ENCODE results near the gene SLC25A47.
"Not testable (repeated sequence)": the region's sequence is repeated elsewhere in the genome, so short reads cannot be mapped to it uniquely, and the experiment has no call there.

The SLC25A47 gene

DNA sequence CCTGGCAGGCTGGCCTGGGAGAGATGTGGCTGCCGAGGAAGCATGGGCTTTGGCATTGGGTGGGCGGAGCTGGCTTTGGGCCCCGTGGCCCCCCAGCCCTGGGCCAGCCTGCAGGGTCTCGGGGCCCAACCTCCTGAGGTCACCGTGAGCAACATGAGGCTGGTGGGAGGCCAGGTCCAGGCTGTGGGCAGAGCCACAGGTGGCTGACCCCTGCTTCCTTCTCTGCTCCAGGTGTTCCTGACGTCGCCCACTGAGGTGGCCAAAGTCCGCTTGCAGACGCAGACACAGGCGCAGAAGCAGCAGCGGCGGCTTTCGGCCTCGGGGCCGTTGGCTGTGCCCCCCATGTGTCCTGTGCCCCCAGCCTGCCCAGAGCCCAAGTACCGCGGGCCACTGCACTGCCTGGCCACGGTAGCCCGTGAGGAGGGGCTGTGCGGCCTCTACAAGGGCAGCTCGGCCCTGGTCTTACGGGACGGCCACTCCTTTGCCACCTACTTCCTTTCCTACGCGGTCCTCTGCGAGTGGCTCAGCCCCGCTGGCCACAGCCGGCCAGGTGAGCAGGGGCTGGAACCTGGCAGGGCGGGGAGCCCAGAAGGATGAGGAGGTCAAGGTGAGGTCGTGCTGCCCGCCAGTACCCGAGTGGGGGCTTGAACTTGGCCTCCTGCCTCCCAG lies 5.5 kb downstream of the SLC25A47 start:
- no peak for DNase-seq

DNA sequence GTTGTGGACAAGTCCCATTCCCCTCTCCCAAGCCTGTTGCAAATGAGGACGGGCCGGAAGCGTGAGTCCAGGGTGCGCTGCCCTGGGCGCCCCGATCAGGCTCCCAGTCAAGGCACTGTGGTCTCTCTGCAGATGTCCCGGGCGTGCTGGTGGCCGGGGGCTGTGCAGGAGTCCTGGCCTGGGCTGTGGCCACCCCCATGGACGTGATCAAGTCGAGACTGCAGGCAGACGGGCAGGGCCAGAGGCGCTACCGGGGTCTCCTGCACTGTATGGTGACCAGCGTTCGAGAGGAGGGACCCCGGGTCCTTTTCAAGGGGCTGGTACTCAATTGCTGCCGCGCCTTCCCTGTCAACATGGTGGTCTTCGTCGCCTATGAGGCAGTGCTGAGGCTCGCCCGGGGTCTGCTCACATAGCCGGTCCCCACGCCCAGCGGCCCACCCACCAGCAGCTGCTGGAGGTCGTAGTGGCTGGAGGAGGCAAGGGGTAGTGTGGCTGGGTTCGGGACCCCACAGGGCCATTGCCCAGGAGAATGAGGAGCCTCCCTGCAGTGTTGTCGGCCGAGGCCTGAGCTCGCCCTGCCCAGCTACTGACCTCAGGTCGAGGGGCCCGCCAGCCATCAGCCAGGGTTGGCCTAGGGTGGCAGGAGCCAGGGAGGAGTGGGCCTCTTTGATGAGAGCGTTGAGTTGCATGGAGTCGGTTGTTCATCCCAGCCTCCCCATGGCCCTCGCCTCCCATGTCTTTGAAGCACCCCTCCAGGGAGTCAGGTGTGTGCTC lies 6.3 kb downstream of the SLC25A47 start:
- DNase-seq: no peak

DNA sequence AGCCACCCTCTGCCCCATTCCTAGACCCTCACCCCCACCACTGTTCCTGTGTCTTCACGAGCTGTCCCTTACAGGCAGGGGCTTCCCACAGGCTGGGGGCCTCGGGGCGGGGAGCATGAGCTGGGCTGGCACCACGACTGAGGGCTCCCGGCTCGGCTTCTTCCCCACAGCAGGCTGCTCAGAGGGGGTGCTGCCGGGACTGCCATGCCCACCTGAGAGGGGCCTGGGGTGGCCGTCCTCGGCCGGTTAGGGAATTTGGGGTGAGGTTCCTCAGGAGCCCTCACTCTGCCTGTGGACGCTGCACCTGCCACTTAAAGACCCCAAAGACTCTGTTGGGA lies 6.8 kb downstream of the SLC25A47 start:
- DNase-seq: no peak

DNA sequence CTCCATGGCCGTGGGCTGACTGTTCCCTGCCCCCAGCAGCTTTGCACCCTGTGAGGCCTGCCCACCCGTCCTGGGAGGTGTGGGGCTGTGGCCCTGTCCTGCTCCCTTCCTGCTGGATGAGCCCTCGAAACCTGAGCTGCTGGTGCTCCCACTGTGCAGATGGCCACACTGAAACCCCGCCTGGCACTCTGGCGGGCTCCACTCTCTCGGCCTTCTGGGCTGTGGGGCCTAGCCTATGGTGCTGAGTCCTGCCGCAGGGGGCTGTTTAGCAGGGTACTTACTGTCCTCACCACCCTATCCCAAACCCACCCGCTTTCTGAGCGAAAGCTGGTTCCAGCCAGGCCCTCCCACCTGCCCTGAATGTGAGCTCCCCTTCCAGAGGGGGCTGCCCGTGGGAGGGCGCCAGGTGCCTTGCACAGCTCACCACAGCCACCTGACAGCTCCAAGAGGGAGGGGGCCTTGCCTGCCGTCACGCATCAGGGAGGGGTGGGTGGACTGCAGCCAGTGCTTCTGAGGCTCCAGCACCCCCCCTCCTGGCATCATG lies 7.3 kb downstream of the SLC25A47 start:
- no peak for DNase-seq

DNA sequence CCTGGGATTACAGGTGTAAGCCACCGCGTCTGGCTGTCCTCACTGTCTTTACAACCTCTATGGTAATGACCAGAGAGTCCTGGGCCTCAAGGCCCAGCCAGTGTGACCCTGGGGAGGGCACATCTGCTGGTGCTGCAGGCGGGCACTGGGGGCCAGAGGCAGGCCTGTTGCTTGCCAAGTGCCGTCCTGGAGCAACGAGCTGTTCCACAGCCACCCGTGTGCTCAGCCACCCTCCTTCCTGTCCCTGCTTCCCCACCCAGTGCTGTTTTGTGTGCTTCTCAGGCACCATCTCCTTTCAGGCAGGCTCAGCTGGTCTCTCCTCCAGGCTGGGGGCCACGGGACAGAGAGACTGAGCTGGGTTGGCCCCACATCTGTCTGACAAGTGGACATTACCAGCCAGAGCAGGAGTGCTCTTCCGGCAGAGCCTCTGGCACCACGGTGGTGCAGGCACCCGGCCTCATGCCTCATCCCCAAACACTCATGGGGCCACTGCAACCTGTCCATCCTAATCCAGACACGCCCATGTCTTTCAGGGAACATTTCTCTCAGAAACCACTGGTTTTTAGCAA lies 9.0 kb downstream of the SLC25A47 start:
- DNase-seq: no peak

DNA sequence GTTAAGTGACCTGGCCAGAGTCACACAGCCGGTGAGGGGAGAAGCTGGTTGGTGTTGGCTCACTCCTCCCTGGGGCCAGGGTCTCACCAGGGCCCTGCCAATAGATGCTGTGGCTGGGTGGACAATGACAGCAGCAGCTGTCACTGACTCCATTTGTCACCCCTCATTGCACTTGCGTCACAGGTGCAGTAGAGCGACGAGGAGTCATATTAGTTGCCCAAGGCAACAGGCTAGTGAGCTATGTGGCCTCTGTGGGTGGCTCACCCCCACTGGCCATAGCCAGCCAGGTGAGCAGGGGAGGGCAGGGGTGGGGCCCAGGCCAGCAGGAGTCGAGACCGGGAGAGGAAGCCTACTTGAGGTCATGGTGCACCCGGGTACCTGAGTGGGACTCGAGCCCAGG lies 9.7 kb downstream of the SLC25A47 start:
- no peak for DNase-seq

DNA sequence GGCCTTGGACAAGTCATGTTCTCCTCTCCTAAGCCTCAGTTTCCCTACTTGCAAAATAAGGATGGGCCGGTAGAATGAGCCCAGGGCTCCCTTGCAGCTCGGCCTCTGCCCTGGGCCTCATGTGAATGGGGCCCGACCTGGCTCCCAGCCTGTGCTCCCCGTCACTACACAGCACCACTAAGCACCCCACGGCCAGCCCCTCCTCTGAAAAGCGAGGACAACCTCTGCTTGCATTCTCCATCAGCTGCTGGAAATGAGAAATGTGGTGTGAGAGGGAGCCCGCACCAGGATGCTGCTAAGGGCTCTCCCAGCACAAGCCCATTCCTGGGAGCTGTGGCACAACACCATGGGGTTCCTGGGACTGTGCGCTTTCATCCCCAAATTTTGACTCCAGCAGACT lies 10.2 kb downstream of the SLC25A47 start:
- DNase-seq: no peak

DNA sequence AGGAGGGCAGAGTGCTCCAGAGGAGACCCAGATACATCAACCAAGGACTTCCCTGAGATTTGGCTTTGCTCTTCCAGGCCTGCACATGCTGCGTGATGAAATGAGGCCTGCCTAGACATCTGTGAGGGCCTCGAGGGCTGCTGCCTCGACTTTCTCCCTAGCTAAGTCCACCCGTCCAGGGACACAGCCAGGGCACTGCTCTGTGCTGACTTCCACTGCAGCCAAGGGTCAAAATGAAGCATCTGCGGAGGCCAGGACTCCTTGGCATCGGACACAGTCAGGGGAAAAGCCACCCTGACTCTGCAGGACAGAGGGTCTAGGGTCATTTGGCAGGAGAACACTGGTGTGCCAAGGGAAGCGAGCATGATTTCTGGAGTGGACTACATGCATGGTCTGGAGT lies 10.7 kb downstream of the SLC25A47 start:
- no peak for DNase-seq

DNA sequence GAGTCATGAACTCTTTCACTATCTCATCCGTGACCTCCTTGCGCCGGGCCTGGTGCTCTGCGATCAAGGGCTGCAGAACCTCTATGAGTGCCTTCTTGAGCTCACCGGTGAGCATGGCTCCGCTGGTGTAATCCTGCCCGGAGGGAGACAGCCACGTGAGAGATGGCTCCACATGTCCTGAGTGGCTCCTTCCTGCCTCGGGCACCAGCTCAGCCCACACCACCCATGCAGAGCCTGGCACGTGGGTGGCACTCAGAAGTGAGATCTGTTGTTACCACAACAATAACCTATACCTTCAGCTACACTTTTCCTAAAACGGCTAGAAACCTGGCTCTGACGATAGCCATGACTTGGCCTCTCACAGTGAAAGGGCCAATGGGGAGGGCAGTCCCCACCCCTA lies 11.8 kb downstream of the SLC25A47 start:
- DNase-seq: no peak

DNA sequence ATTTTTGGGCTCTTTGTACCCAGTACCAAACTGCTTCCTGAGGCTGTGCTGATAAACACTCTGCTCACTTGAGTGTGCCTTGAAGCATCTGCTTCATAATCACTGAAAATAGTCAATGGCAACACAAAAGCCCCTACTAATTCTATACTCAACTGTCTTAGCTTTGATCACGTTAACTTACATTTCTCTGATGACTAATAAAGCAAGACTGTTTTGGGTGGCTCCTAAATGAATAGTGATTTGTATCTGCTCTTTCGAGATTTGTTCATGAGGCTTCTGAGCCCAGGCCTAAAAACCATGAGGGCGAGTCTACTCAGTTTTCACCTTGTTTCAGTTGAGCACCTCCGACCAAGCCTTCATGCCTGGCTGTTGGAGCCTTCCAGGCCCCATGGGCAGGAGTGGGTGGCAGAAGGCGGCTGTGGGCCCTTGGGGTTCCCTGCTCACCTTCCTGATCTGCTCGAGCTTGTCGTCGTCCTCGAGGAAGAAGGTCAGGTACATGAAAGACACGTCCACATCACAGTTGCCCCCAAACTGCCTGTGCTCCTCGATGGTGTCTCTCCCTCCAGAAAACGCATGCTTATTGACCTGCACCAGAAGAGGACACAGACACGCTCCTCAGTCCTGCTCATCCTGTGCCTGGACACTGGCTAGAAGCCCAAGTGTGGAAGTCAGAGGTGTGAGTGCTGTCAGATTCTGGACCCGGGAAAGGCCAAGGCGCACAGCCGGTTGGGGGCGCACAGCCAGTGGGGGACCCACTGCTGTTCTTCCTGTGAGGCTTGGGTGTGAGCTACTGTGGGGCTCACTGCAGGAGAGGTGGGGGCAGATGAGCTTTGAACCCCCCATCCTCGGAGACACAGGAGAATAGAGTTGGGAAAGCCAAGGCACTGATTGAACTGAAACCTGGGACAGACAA lies 13.7 kb downstream of the SLC25A47 start:
- DNase-seq: no peak

DNA sequence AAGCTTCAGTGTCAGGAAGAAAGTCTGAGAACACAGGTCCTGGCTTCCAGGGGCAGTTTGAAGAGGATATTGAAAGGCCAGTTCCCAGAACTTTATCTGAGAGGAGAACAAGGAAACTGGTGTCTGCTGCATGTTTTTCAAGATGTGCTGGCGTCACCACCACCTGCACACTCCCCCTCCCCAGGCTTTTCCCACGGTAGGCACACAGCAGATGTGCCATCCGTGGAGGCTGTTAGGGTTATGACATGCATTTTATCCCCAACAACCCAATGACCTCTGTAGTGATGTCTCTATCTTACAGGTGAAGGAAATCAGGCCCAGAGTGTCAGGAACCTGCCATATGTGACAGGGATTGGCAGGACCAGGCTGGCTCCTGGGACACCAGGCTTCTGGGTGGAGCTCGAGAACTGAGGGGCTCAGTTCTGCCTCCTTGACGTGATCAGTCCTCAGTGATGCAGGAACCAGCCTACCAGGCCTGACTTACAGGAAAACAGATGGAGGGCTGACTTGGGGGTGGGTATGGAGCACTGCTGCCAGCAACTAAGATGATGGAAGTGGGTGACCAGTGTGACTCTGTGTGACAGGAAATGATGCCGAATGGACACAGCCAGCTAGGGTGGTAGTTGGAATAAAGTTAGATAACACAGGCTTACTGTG lies 16.8 kb downstream of the SLC25A47 start:
- no peak for DNase-seq

DNA sequence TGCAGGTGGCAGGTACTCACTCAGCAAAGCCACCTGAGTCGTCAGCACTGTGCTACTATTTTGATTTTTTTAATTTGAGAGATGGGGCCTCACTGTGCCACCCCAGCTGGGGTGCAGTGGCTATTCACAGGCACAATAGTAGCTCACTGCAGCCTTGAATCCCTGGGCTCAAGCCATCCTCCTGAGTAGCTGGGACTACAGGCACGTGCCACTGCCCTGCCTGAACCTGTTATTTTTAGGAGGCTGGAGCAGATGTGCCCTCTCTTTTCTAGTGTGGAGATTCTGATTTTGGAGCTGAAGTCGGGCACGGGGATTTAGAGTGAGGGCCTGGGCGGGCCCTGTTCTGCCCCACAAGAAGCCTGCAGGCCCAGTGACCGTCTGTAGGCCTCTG lies 17.3 kb downstream of the SLC25A47 start:
- DNase-seq: no peak

DNA sequence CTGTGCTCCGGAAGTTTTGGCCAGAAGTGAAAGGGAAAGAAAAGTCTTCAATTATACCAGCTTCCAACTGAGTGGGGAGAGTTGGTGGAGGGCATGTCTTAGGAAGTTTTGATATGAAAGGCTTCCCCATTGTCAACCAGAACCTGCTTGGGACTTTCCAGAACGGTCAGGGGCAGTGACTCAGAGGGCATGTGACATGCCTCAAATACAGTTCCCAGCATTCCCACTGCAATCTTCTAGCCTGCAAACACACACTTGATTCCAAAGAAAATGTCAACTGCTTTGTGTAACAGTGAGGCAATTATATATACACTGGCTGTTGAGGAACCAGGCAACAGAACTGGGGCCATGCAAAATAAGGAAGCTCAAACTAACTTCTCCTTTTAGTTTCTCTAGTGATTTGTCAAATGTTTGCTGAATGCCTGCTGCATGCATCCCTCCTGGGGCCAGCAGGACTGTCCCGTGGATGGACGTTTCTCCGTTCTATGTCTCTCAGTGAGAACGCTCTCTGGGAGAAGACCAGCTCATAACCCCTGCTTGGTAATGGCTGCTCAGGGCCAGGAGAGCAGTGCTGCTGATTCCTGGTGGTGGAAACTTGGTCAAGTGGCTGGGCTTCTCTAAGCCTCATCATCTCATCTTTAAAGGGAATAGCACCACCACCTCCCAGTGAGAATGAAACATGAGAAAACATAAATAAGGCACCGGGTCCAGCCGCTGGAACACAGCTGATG lies 18.3 kb downstream of the SLC25A47 start:
- DNase-seq: no peak

DNA sequence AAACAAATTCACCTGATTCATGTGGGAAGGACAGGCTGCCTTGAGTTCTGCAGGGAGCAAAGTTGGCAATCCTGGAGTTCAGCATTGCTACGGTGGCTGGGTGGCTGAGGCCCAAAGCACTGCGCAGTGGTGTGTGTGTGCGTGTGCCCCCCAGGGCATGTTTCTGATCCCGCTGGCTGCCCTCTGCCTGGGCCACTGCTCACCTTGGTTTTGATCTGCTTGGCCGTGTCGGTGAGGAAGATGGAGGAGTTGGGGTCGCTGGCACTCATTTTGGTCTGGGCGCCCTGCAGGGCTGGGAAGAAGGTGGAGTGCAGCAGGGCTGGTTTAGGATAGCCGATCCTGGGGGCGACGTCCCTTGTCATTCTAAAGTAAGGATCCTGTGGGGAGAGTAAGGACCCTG lies 19.1 kb downstream of the SLC25A47 start:
- no peak for DNase-seq

DNA sequence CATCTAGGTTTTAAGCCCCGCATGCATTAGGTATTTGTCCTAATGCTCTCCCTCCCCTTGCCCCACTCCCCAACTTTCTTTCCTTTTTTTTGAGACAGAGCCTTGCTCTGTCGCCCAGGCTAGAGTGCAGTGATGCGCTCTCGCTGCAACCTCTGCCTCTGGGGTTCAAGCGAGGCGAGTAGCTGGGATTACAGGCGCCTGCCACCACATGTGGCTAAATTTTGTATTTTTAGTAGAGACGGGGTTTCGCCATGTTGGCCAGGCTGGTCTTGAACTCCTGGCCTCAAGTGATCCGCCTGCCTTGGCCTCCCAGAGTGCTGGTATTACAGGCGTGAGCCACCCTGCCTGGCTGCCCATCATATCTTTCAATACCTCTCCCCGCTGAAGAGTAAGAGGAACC lies 19.7 kb downstream of the SLC25A47 start:
- DNase-seq: not testable (repeated sequence)

DNA sequence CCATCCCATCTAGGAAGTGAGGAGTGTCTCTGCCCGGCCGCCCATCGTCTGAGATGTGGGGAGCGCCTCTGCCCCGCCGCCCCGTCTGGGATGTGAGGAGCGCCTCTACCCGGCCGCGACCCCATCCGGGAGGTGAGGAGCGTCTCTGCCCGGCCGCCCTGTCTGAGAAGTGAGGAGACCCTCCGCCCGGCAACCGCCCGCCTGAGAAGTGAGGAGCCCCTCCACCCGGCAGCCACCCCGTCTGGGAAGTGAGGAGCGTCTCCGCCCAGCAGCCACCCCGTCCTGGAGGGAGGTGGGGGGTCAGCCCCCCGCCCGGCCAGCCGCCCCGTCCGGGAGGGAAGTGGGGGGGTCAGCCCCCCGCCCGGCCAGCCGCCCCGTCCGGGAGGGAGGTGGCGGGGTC lies 21.5 kb downstream of the SLC25A47 start:
- DNase-seq: not testable (repeated sequence)

DNA sequence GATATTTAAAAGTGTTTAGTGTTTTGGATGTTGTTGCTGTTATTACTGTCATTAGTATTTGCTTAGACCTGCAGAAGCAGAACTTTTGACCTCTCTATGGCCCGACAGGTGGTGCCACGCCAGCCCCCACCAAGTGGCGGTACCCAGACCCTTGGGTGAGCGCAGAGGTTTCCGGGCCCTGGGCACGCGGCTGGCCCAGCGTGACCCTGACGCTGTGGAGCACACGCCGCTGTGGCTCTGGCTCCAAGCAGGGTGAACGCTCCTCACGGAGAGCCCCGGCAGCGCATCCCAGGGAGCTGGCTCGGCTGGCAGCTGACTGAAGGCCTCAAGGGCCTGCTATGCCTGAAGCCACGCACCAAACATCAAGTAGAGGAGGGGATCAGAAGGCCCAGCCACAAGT lies 22.6 kb downstream of the SLC25A47 start:
- no peak for DNase-seq

DNA sequence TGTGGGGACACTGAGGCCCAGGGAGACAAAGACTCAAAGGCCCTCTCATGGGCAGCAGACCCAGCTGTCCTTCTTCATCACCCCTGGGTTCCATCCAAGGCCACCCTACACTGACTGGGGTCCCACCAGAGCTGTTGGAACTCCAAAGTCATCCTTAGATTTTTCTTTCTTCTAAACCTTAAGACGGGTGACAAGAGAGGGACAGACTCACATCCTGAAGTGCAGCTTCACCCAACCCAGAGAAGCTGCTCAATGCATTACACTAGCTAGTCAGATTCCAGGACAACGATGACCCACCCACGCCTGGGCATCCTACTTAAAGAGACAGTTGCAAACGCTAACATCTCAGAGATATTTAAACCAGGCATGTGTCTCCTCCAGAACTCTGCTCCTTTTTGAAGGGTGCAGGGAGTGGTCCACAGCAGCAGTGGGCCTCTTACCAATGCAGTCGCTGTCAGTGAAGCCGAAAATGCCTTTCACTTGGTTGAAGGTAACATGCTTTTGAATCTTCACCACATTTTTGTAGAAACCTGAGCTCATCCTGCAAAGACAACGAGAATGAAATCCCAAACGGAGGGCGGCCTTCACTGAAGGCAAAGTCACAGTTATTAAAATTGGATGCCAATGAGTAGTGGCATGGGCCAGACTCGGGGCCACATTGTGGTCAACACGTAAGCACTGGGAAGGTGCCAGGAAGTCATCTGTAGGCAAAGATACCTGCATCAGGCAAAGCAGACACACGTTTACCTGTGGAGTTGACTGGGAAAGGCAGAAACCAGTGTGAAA lies 23.4 kb downstream of the SLC25A47 start:
- no peak for DNase-seq

DNA sequence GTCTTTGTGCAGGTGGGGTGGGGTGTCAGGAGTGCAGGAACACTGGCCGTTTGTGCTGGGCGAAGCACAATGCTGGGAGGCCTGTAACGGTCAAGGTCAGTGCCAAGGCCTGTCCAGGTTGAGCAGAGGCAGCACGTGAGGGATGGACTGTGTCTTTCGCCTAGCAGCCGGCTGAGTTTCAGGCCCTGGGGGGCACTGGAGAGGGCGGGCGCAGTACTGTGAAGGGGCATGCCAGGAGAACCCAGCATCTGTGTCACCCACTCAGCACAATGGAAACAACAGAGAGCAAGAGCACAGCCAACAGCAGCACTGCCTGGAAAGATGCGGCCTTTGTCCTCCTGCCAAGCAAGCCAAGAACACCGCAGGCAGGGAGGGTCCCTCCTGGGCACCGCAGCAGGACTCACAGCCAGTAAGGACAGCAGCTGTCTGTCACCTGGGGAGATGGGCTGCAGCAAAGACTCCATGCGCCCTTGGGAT lies 25.2 kb downstream of the SLC25A47 start:
- no peak for DNase-seq

DNA sequence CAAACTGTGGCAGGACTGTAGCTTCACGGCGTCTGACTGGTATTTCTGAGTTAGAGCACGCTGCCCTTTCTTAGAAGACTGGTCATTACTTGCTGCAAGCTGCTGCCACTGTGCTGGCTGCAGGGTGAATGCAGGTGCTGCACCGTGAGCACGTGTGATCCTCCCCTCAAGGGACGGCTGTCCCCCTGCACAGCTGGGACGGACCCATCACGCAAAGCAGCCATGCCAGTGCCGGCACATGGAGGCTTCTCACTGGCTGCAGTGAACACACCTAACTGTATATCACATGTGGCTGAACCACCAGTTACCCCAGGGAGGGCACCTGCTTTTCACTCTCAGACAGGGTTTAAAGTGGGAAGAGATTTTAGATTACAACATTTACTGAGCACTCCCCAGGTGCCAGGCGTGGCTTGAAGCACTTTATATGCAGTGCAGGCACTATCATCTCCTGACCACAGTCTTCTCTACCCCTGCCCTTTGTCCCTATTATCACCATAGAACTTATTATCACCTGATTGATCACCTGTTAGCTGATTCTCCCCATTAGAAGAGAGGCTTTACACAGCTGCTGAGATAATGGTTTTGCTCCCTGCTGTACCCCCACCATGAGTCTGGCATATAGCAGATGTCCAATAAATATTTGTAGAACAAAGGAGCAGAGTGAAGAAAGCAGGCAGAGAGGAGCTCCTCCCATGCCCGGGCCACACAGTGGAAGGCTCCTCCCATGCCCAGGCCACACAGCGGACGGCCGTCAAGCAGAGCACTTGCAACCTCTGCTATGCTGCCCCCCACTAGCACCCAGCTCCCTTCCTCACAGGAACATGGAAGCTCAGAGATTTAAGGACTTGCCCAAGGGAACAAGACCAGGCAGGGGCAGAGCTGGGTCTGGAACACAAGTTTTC lies 25.9 kb downstream of the SLC25A47 start:
- no peak for DNase-seq

All from NCI-H446 treated with DMSO at 0.1 percent for 48 hours (cell line).